ENCODE measurements around the gene NUTM1.
"Not testable (repeated sequence)": the region's sequence is repeated elsewhere in the genome, so short reads cannot be mapped to it uniquely, and the experiment has no call there.

The NUTM1 gene

DNA sequence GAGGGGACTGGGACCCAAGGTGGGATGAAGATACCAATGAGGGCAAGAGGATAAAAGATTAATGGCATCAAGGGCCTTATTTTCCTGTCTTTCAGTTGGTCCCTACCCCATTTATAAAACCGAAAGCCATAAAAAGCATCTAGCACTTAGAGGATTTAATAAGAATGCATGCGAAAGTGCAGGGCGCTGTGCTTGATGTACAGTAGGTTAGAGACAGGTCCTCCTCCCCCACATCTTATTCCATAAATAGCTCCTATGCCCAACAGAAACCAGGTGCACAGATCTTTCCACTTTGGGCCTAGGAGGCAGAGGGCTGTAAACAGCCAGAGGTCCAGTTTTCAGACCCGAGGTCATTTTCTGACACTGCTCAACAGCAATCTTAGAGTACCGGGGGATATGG, 22.7 kb downstream of the NUTM1 start:
- DNase-seq (ENCODE audit: low read depth), result no peak

DNA sequence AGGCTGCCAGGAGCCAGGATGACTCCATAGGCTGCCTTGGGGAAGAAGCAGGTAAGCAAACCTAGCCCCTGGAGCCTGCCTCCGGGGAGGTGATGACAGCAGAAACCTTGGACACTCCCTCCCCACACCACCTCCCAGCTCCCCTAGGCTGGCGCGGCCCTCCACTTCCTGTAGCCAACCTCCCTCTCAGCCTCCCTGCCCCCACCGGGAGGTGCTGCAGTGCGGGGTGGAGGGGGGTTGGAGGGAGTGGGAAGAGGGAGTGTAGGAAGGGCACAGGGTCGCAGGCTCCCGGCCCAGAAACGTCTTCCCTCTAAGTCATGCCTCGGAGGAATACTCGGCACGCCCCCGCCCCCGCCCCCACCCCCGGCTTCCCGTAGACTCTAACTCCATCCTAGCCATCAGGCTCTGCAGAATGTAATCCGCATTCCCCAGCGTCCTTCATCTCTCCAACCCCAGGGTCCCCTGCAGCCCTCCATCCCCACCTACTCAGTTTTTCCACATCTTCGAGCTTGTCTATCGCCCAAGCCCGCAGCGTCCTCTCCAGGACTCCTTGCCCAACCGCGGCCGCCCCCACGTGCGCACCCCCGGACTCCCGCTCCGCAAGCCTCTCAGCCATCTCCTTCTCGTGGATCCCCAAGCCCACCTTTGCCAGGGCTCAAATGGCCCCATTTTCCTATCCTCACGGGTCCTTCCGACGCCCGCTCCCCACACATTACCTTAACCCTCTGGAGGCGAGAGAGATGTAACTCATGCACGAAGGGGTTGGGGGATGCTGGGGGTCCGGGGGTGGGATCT, 23.4 kb downstream of the NUTM1 start:
- peak; percentile 38 for DNase-seq (ENCODE audit: low read depth)

DNA sequence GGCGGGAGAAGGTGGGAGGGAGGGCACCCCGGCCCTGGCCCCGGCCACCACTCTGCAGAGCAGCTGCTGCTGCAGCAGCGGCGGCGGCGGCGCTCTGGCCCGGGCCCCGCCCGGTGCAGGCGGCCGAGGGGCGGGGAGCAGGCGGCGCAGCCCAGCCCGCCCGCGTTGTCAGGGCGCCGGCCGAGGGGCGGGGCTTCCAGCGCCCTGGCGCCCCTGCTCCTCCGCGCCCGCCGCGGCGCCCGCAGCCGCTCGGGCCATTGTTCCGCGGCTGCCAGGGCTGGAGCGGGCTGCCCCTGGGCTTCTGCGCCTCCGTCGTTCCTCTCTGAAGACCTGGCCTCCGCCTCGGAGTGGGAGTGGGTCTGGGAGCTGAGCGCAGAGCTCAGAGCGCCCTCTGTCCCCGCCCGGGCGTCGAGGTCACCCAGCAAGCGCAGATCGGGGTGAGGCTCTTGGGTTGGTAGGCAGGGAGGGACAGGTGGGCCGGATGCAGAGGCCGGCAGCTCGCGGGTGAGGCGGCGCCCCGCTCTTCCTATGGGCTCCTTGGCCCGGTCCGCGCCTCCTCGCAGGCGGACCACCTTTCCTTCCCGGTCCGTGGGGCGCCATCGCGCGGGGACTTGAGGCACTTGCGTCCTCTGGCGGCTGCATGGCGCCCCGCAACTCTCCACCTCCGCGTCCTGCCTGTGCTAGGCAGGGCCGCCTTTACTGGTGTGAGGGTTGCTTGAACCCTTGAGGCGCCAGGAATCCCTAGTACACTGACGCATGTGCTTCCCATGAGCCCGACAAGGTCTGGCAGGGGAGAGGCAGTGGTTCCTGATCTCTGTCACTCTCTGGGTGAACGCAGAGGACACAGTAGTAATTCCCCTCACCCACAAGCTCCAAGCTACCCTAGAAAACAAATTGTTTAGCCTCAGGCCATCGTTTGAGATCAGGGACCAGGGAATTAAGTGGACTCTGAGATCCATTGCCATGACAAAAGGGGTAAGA, 24.3 kb downstream of the NUTM1 start, which contains the start of gene LPCAT4:
Gene LPCAT4 (minus strand): TSS at position 96 of the 981 bp plus-strand sequence. CDS start 96 bp downstream, outside the sequence.
- DNase-seq (ENCODE audit: low read depth), result peak; percentile 81

DNA sequence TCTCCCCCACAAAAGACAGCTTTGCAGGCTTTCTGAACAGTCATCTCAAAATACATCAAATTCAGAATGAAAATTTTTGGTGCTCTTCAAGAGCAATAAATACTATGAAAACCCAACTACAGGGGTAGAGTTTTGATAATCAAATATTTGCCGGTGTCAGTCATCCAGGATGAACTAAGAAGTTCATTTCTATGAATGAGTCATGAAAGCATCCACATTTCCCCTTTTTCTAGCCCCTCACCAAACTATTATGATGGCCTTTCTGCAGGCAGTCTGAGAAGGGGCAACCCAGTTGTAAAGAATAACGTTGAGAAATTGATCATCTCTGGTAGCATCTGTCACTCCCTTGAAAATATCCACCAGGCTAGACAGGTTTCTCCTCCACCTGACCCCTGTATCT, 27.0 kb downstream of the NUTM1 start:
- DNase-seq (ENCODE audit: low read depth), result no peak

DNA sequence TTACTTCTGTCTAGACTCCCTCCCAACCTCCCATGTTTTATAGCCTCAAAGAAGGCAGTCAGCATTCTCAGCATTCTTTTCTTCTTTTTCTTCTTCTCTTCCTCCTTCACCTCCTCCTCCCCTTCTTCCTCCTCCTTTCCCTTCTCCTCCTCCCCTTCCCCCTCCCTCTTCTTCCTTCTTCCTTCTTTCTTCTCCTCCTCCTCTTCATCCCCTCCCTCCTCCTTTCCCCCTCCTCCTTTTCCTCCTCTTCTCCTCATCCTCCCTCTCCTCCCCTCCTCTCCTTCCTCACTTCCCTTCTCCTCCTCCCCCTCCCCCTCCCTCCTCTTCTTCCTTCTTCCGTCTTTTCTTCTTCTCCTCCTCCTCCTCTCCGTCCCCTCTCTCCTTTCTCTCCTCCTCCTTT, 27.5 kb downstream of the NUTM1 start:
- DNase-seq (ENCODE audit: low read depth), result no peak

DNA sequence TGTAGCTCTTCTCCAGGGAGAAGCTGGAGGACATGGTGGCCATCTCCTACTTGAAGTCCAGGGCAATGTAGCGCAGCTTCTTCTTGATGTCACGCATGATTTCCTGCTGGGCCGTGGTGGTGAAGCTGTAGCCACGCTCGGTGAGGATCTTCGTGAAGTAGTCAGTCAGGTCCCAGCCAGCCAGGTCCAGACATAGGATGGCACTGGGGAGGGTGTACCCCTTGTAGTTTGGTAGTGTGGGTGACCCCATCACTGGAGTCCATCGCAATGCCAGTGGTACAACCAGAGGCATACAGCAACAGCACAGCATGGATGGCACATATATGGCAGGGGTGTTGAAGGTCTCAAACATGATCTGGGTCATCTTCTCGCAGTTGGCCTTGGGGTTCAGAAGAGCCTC, 30.8 kb downstream of the NUTM1 start:
- DNase-seq (ENCODE audit: low read depth), result no peak

DNA sequence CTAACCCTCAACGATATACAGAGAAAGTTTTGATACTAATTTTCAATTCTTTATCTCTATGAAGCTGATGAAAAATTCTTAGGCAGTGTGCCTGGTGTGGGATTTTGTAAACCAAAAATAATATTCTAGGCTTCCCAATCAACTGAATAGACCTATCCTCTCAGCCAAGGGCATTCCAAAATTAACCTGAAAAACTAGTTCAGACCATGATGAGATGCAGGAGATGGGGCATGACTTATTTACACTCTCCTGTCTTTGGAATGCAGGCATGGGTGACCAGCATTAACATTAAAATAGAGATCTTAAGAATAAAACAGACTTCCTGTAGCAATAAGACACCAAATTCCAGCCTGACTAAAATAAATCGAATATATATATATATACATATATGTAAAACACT, 31.7 kb downstream of the NUTM1 start:
- no peak for DNase-seq (ENCODE audit: low read depth)

DNA sequence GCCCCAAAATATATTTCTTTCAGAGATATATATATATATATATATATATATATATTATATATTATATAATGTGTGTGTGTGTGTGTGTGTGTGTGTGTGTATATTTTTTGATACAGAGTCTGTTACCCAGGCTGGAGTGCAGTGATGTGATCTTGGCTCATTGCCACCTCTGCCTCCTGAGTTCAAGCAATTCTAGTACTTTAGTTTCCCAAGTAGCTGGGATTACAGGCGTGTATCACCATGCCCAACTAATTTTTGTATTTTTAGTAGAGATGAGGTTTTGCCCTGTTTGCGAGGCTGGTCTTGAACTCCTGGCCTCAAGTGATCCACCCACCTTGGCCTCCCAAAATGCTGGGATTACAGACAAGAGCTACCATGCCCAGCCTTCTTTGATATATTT, 32.4 kb downstream of the NUTM1 start:
- DNase-seq (ENCODE audit: low read depth), result not testable (repeated sequence)

DNA sequence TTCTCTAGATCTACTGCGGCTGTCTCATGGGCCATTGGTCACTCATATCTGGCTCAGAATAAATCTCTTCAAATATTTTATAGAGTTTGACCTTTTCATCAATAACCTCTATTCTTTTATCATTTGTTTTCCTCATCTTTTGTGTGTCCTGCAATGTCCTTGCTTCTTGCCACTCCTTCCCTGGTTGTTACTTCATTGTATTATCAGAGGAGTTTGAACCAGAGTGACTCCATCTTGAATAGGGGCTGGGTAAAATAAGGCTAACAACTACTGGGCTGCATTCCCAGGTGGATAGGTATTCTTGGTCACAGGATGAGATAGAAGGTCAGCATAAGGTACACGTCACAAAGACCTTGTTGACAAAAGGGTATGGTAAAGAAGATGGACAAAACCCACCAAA, 33.7 kb downstream of the NUTM1 start:
- no peak for DNase-seq (ENCODE audit: low read depth)

DNA sequence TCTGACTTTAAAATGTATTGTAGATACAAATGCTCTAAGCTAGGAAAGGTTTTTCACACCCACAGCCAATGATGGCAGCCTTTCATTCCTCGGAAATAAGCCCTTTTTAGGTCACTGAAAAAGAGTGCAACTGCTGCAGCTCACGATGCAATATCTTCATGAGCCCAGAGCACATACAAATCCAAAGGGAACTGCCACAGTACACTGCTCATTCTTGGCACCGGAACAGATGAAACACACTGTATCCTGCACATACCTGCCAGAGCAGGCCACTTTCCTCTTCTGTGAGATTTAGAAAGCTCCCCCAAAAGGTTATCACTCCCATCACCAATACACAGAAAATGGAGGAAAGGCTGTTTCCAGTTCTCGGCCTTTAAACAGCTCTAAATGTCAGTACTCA, 37.4 kb downstream of the NUTM1 start:
- not testable (repeated sequence) for DNase-seq (ENCODE audit: low read depth)

DNA sequence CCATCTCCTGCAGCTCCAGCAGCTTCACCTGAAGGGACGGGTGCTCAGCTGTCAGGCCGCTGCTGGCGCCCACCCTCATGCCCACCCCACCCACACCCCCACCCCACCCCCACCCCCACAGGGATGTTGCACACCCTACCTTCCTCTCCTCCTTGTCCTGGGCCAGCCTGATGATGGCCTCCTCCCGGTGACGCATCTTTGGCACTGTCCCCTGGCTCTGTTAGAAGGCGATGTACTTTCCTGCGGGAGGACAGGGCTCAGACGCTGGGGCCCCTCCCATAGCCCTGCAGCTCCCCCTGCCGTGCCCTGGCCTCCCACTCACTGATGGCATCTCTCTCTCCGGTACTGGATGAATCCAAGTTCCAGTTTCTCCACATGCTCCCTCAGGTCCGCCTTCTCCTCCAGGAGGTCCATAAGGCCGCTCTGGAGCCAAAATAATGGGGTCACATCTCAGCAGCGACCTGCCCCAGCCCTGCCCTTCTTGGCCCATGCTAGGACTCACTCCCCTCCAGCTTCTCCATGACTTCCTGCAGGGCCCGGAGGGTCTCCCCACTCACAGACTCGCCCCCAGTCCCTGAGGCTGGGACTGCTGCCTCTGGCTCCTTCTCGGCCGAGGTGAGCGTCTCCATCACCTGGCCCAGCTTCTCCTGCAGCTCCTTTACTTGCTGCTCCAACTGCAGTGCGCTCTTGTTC, 38.9 kb downstream of the NUTM1 start:
- DNase-seq (ENCODE audit: low read depth), result not testable (repeated sequence)

DNA sequence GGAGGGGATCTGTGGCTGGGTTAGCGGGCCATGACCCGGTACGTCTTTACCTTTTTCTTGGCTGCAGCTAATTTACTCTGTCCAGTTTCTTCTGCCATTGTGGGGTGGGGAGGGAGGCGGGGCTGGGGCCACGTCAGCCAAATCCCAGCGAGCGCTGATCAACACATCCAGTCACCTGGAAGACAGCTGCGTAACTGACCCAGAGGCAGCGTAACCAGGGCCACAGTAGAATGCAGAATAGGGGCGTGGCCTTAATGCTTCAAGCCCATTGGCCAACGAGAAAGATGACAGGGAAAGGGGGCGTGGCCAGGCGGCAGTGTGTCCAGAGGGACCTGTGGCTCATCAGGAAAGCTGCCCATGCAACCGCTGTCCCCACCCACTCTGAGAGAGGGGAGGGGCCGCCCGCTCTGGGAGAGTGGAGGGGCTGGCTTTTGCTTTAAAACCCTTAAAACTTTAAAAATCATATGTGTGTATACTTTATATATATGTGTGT, 46.5 kb downstream of the NUTM1 start:
- DNase-seq (ENCODE audit: low read depth), result not testable (repeated sequence)

DNA sequence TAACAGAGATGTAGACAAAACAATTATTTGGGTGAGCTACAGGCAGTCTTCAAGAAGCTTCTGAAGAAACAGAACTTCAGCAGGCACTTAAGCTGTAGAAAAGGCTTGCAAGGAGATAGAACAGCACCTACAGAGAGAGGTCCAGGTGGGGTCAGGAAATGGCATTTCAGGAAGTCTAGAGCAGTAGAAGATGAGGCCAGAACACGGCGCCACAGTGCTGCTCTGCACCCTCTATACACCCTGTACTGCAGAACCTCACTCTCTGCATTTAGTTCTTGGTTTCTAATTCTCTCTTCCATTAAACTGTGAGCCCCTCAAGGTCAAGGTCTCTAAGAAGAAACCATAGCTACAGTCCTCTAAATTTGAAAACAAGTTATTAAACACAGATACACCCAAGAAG, 49.9 kb downstream of the NUTM1 start:
- not testable (repeated sequence) for DNase-seq (ENCODE audit: low read depth)

DNA sequence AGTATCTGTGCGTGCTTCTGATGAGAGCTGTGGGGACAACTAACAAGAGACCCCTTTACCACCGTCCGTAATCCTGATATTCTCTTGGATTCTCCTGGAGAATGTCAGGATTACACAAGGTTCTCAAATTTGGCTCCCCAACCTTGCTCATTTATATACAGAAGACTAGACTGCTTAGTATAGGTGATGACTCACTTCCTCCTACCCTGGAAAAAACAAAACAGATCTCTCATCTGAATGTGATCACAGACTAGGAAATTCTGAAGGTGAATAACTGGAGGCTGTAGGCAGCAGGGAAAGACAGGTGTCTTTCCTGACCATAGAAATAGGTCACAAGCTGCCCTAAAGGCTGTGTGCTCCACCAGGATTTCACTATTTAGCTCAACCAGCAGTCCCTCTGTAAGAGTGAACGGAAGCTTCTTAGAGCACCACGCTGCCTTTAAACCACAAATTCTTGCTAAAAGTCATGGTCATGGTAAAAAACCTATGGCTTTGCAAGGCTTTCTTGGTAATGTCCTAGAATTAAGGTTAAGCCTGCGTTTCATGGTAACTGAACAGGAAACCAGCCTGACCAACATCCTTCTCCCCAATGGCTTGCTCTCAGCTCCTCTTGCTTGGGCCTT, 54.6 kb downstream of the NUTM1 start:
- not testable (repeated sequence) for DNase-seq (ENCODE audit: low read depth)

DNA sequence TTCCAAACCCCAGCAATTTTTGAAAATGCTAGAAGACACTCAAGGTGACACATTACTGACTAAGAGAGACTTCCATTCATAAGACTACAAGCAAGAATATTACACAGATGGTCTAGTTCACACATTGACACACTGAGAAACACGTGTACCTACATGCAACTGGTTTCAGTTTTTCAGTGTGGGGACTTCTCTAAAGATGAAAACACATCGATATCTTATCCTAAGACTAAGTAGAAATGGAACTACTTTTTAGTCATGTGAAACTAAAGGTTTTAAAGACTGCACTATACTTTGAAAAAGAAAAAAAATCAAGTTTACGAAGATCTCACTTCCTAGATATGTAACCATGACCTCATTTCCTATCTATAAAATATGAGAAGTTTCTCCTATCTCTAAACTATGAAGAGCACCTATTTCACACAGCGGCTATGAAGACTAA, 60.1 kb downstream of the NUTM1 start:
- not testable (repeated sequence) for DNase-seq (ENCODE audit: low read depth)

DNA sequence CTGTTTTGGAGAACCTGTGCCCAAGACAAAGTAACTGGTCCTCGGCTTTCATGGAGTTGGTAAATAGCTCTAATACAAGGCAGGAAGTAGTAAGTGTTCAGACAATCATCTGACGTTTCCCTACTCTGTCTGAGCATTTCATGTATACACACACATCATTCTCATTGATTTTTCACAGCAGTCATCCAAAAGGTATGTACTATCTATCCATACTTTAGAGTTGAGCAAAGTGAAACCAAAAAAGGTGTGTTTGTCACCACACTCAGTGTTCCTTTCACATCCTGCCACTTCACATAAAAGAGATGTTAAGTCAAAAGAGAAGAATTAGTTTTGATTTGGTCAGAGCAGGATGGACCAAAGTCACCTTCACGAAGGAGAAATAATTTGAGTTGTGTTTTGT, 60.8 kb downstream of the NUTM1 start:
- not testable (repeated sequence) for DNase-seq (ENCODE audit: low read depth)
